ENCODE results near the gene SLC45A2.
"Not testable (repeated sequence)": the region's sequence is repeated elsewhere in the genome, so short reads cannot be mapped to it uniquely, and the experiment has no call there.

SLC45A2 gene

GRCh38 chr5:33968211-33969005 is 16.1 kb downstream of the SLC45A2 start:
- CTCF ChIA-PET = interaction anchor here (0.7 to 4.1 kb wide), 5 partner anchors 17 to 534 kb away, joined by 4 to 33 read pairs (median 5); no protein-coding TSS in a partner anchor
- Mint-ChIP-seq H3K36me3 (no peaks in the 10 kb centered on the region), H3K4me3 (no peak overlapping the region)

GRCh38 chr5:33966805-33967204 is 17.7 kb downstream of the SLC45A2 start:
- CTCF ChIA-PET = no interaction called here
- Mint-ChIP-seq H3K4me1 (peaks cover 14% of the 10 kb centered on the region), H3K27me3 (no peaks in the 10 kb centered on the region), H3K36me3 (no peaks in the 10 kb centered on the region), H3K9me3 (no peaks in the 10 kb centered on the region), H3K27ac (no peak overlapping the region), H3K4me3 (no peak overlapping the region)
- DNase-seq = no peak

More at GRCh38 chr5:33968211-33969005, 16.1 kb downstream of the SLC45A2 start:
- Mint-ChIP-seq H3K27me3 (no peaks in the 10 kb centered on the region), H3K27ac (no peak overlapping the region), H3K4me1 (peaks cover 28% of the 10 kb centered on the region), H3K9me3 (no peaks in the 10 kb centered on the region)
- no peak for DNase-seq

- CTCF ChIA-PET = interaction anchor here (0.7 to 2.6 kb wide), 2 partner anchors 17 to 29 kb away, joined by 3 to 14 read pairs; partner anchors contain the start of gene RXFP3
- no peak overlapping the region for H3K27ac Mint-ChIP-seq
- H3K36me3 Mint-ChIP-seq = no peaks in the 10 kb centered on the region
Observed at GRCh38 chr5:33964132-33964700, 20.3 kb downstream of the SLC45A2 start.

GRCh38 chr5:33958176-33958575 is 26.3 kb downstream of the SLC45A2 start:
- Mint-ChIP-seq H3K27ac (no peak overlapping the region), H3K4me1 (no peaks in the 10 kb centered on the region), H3K27me3 (no peaks in the 10 kb centered on the region), H3K36me3 (no peaks in the 10 kb centered on the region), H3K9me3 (no peaks in the 10 kb centered on the region), H3K4me3 (no peak overlapping the region)
- DNase-seq = no peak
- CTCF ChIA-PET = no interaction called here

More at GRCh38 chr5:33964132-33964700, 20.3 kb downstream of the SLC45A2 start:
- Mint-ChIP-seq H3K4me3 (no peak overlapping the region), H3K9me3 (no peaks in the 10 kb centered on the region), H3K27me3 (no peaks in the 10 kb centered on the region), H3K4me1 (peaks cover 14% of the 10 kb centered on the region)
- no peak for DNase-seq

- CTCF ChIA-PET = no interaction called here
- Mint-ChIP-seq H3K36me3 (no peaks in the 10 kb centered on the region), H3K4me3 (no peak overlapping the region), H3K27me3 (no peaks in the 10 kb centered on the region), H3K4me1 (no peaks in the 10 kb centered on the region), H3K27ac (no peak overlapping the region), H3K9me3 (no peaks in the 10 kb centered on the region)
- DNase-seq = no peak
Observed at GRCh38 chr5:33957577-33958150, 26.8 kb downstream of the SLC45A2 start.

- CTCF ChIA-PET, H3K9me3 Mint-ChIP-seq, DNase-seq, H3K4me1 Mint-ChIP-seq, H3K36me3 Mint-ChIP-seq, H3K27me3 Mint-ChIP-seq, H3K27ac Mint-ChIP-seq, H3K4me3 Mint-ChIP-seq: not testable (repeated sequence)
Observed at GRCh38 chr5:33952175-33952574, 32.3 kb downstream of the SLC45A2 start.

- peaks cover 29% of the 10 kb centered on the region for H3K27me3 Mint-ChIP-seq
- CTCF ChIA-PET = no interaction called here
- H3K27ac Mint-ChIP-seq = no peak overlapping the region
- no peaks in the 10 kb centered on the region for H3K4me1 Mint-ChIP-seq
- H3K4me3 Mint-ChIP-seq = no peak overlapping the region
- H3K36me3 Mint-ChIP-seq = no peaks in the 10 kb centered on the region
- no peaks in the 10 kb centered on the region for H3K9me3 Mint-ChIP-seq
- no peak for DNase-seq
Observed at GRCh38 chr5:33944543-33945132, 39.9 kb downstream of the SLC45A2 start.

GRCh38 chr5:33941090-33941489 is 43.4 kb downstream of the SLC45A2 start:
- Mint-ChIP-seq H3K4me3 (no peak overlapping the region), H3K4me1 (peaks cover under 1% of the 10 kb centered on the region), H3K27me3 (peaks cover 55% of the 10 kb centered on the region), H3K27ac (no peak overlapping the region), H3K9me3 (no peaks in the 10 kb centered on the region), H3K36me3 (no peaks in the 10 kb centered on the region)
- DNase-seq = no peak
- CTCF ChIA-PET = interaction anchor here (1.3 kb wide), 1 partner anchor 352 kb away, joined by 7 read pairs; no protein-coding TSS in a partner anchor

GRCh38 chr5:33939556-33940262 is 44.8 kb downstream of the SLC45A2 start:
- CTCF ChIA-PET = interaction anchor here (1.0 to 1.3 kb wide), 2 partner anchors 40 to 351 kb away, joined by 3 to 7 read pairs; no protein-coding TSS in a partner anchor
- Mint-ChIP-seq H3K4me3 (no peak overlapping the region), H3K27ac (no peak overlapping the region), H3K4me1 (peaks cover 3% of the 10 kb centered on the region), H3K36me3 (no peaks in the 10 kb centered on the region), H3K9me3 (no peaks in the 10 kb centered on the region), H3K27me3 (peaks cover 68% of the 10 kb centered on the region)
- DNase-seq = no peak

GRCh38 chr5:33938881-33939280 is 45.6 kb downstream of the SLC45A2 start:
- H3K4me3 Mint-ChIP-seq = no peak overlapping the region
- no peak for DNase-seq
- no peaks in the 10 kb centered on the region for H3K36me3 Mint-ChIP-seq
- H3K9me3 Mint-ChIP-seq = no peaks in the 10 kb centered on the region
- H3K27me3 Mint-ChIP-seq = peaks cover 64% of the 10 kb centered on the region
- CTCF ChIA-PET = interaction anchor here (1.0 kb wide), 1 partner anchor 41 kb away, joined by 3 read pairs; no protein-coding TSS in a partner anchor
- peaks cover 3% of the 10 kb centered on the region for H3K4me1 Mint-ChIP-seq
- no peak overlapping the region for H3K27ac Mint-ChIP-seq

GRCh38 chr5:33938507-33938796 is 46.0 kb downstream of the SLC45A2 start:
- Mint-ChIP-seq H3K4me1 (peaks cover 3% of the 10 kb centered on the region), H3K27ac (no peak overlapping the region), H3K9me3 (no peaks in the 10 kb centered on the region), H3K4me3 (no peak overlapping the region), H3K36me3 (no peaks in the 10 kb centered on the region), H3K27me3 (peaks cover 64% of the 10 kb centered on the region)
- no peak for DNase-seq
- CTCF ChIA-PET = no interaction called here

- peaks cover 64% of the 10 kb centered on the region for H3K27me3 Mint-ChIP-seq
Observed at GRCh38 chr5:33937707-33938506, 46.6 kb downstream of the SLC45A2 start.

GRCh38 chr5:33937017-33937706 is 47.3 kb downstream of the SLC45A2 start:
- Mint-ChIP-seq H3K4me1 (peaks cover 3% of the 10 kb centered on the region), H3K27ac (no peak overlapping the region), H3K27me3 (peaks cover 59% of the 10 kb centered on the region), H3K4me3 (no peak overlapping the region), H3K36me3 (no peaks in the 10 kb centered on the region), H3K9me3 (no peaks in the 10 kb centered on the region)
- no peak for DNase-seq
- CTCF ChIA-PET = interaction anchor here (3.0 kb wide), 1 partner anchor 33 kb away, joined by 17 read pairs; no protein-coding TSS in a partner anchor

More at GRCh38 chr5:33937707-33938506, 46.6 kb downstream of the SLC45A2 start:
- Mint-ChIP-seq H3K36me3 (no peaks in the 10 kb centered on the region), H3K4me1 (peaks cover 3% of the 10 kb centered on the region), H3K27ac (no peak overlapping the region), H3K4me3 (no peak overlapping the region), H3K9me3 (no peaks in the 10 kb centered on the region)
- CTCF ChIA-PET = no interaction called here
- DNase-seq = no peak

All from activated naive CD4-positive, alpha-beta T cell treated with anti-CD3 and anti-CD28 coated beads, Interleukin-2, amount 10 ng/mL, durations not matched to agents 7 days and 5 days (primary cell).